D721Med (cell line): ENCODE measurements around the gene JPT2.

ENCODE experiments used
- DNase-seq: peaks from one replicate; pipeline ENCODE4 v3.0.0; 2011; ENCODE audit warnings: low spot score; ENCODE audit not compliant: insufficient read length
- FAIRE-seq: peaks from 2 replicates; lab custom pipeline; 2011; peaks lifted over from hg19 to GRCh38; lab: Jason Lieb, UNC
- TF ChIP-seq, protein P1 (sequence below): IDR thresholded peaks from 2 replicates; pipeline ENCODE4 v1.5.1; 2012; ENCODE audit warnings: mild to moderate bottlenecking, control low read depth; ENCODE audit not compliant: insufficient read depth; ENCODE audit errors: missing control alignments

Gene JPT2

DNA sequence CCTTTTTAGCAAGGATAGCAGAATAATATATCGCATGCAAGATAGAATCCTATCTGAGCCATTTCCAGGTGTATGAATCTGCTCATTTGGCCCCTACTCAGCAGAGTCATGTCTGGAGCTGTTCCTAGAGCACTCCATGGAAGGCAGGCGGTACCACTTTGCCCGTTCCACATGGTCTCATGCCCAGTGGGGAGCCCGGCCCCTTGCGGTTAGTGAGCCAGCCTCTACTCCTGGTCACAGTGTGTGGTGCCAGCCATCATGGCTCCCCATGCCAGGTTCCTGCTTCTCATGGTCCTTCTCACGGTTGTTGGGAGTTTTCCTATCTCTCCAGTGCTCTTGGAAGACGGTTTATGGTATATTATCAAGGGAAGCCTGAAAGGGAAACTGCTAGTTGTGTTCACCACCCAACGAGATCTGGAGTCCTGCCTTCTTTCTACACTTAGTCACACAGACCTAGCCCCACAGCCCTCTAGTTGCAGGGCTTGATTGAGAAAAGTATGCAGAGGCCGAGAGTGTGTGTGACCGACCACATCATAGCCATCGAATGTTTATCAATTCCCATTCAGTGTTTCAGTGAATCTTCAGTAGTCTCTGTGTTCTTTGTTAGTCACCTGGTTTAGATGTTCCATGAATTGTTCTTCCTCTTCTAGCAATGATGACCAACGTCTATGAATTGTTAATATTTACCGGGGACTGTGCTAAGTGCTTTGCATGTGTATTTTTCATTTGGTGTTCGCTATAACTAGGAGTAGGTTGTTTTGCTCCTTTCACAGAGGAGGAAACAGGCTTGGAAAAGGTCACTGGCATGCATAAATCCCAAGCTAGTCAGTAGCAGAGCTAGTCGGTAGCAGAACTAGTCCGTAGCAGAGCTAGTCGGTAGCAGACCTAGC lies 9.6 kb downstream of the JPT2 start:
- no peak for DNase-seq
- no peak for FAIRE-seq
- TF ChIP-seq, protein P1, sequence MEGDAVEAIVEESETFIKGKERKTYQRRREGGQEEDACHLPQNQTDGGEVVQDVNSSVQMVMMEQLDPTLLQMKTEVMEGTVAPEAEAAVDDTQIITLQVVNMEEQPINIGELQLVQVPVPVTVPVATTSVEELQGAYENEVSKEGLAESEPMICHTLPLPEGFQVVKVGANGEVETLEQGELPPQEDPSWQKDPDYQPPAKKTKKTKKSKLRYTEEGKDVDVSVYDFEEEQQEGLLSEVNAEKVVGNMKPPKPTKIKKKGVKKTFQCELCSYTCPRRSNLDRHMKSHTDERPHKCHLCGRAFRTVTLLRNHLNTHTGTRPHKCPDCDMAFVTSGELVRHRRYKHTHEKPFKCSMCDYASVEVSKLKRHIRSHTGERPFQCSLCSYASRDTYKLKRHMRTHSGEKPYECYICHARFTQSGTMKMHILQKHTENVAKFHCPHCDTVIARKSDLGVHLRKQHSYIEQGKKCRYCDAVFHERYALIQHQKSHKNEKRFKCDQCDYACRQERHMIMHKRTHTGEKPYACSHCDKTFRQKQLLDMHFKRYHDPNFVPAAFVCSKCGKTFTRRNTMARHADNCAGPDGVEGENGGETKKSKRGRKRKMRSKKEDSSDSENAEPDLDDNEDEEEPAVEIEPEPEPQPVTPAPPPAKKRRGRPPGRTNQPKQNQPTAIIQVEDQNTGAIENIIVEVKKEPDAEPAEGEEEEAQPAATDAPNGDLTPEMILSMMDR = no peak

DNA sequence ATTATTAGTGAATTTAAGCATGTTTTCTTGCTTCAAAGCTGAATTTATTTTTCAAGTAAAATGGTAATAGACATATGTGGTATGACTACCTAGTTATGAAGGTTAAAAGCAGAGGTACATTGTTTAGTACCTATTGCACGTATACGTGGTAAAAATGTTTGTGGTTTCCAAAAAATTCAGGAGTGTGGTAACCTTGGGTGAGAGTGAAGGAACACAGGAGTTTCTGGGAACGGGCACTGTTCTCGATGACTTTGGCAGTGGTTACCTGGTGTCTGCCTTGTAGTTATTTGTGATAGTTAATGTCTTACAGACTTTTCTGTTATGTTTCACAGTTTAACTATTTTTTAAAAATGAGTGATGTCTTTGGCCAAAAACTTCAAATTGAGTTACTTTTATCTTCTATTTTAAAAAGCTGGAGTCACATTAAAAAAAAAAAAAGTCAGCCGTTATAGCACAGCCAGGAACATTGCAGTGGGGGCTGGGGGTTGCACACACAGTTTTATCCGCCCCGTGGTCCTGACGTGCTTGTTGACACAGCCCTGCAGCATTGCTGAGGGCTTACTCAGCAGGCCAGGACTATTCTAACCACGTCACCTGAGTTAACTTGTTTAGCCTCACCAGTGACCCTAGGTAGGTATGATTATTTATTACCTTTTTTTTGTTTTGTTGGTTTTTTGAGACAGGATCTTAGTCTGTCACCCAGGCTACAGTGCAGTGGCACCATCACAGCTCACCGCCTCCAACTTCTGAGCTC lies 10.9 kb downstream of the JPT2 start:
- TF ChIP-seq, protein P1 = no peak
- DNase-seq (no peak), FAIRE-seq (no peak)

DNA sequence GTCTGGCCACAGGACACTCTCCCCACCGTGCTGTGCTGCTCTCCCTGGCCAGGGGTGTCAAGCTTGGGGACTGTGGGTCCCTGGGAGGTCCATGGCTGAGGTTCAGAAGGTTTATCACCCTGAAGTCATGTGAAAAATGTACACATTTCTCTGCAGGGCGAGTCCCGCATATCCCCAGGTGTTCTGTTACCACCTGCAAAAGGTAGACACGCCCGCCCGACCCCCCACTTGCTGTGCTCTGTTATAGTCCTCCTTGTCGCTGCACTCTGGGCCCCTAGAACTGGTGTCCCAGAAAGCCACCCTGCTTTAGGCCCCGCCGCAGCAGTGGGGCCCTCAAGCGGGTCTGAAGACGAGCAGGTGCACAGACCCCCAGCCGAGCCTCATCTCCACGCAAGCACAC lies 11.8 kb downstream of the JPT2 start:
- TF ChIP-seq, protein P1 = no peak
- FAIRE-seq = no peak
- DNase-seq = no peak

DNA sequence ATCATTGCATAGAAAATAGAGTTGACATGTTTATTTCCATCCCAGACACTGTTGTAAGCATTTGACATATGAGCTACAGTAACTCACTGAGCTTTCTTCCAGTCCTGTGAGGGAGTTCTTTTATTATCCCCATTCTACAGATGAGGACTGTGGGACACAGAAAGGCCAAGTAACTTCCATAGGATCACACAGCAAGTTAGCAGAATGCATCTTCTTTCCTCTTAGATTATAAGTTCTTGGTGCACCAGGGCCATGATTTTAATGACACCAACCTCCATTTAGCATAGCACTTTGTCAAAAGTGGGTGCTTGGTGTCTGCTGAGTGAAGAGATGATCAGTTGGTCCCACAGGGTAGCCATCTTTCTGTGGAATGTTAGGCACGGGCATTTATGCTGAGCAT lies 12.7 kb downstream of the JPT2 start:
- FAIRE-seq (no peak), DNase-seq (no peak)
- TF ChIP-seq, protein P1 = no peak

DNA sequence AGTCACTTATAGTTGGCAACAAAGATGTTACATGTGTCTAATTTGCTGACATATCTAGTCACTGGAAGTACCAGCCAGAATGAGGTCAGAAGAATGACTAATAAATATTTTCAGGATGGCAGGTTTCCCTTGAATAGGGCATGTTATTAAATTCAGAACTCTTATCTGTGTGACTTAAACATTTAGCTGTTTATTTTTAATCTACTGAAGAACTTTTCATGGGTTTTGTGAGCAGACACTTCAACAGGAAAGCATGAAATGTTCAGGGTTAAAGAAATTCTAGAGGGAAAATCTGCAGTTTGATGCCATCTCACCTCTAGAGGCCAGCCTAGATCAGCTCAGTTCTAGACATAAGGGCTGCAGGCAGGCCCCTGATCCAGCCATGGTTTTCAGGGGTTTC lies 13.2 kb downstream of the JPT2 start:
- no peak for FAIRE-seq
- TF ChIP-seq, protein P1 = no peak
- DNase-seq = no peak

DNA sequence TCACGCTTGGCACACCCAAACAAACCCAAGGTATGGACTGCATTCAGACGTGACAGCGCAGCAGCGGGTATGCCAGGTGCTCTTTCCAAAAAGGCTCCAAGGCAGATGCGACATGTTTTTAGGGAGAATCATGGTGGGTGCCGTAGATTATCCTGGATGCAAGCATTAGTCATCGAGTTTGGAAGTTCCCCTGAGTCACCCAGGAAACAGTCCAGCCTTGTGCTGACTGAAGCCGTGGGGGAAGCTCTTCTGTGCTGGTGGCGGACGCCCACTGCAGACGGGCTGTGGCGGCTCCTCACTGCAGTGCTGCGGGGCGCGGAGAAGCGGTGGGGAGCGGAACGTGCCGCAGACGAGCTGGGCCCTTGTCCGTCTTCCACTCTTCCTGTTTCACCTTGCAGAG lies 13.9 kb downstream of the JPT2 start:
- TF ChIP-seq, protein P1 = no peak
- FAIRE-seq (no peak), DNase-seq (no peak)
